Measurements from ENCODE around the gene GMCL1.

- TF ChIP-seq RAD21 (IDR thresholded peaks at IDR 0.05; ENCODE audit: low read depth) (no peak), MAX (IDR thresholded peaks at IDR 0.05) (no peak), TAF1 (IDR thresholded peaks at IDR 0.05; ENCODE audit: low read depth) (no peak), TCF12 (IDR thresholded peaks at IDR 0.05; ENCODE audit: low read depth) (no peak), EP300 (IDR thresholded peaks at IDR 0.05; ENCODE audit: borderline replicate concordance) (no peak), FOXM1 (IDR thresholded peaks at IDR 0.05; ENCODE audit: borderline replicate concordance, low read depth) (no peak), USF1 (IDR thresholded peaks at IDR 0.05) (no peak), CEBPB (IDR thresholded peaks at IDR 0.05) (no peak), TEAD4 (IDR thresholded peaks at IDR 0.05) (no peak), REST (IDR thresholded peaks at IDR 0.05; ENCODE audit: low read depth) (no peak), ZBTB7A (IDR thresholded peaks at IDR 0.05; ENCODE audit: low read depth) (no peak), NFIC (IDR thresholded peaks at IDR 0.05) (no peak), CREB1 (IDR thresholded peaks at IDR 0.05; ENCODE audit: low read depth) (no peak), EGR1 (IDR thresholded peaks at IDR 0.05) (no peak)
These were observed 28.8 kb downstream of the GMCL1 start for GRCh38 chr2:69858261-69858660.
